GM04504 (cell line): ENCODE data around the gene RHBDL1.

Source experiments
- DNase-seq: peaks from one replicate; pipeline ENCODE4 v3.0.0-alpha.2; 2012; ENCODE audit warnings: low read depth

The RHBDL1 gene

DNA sequence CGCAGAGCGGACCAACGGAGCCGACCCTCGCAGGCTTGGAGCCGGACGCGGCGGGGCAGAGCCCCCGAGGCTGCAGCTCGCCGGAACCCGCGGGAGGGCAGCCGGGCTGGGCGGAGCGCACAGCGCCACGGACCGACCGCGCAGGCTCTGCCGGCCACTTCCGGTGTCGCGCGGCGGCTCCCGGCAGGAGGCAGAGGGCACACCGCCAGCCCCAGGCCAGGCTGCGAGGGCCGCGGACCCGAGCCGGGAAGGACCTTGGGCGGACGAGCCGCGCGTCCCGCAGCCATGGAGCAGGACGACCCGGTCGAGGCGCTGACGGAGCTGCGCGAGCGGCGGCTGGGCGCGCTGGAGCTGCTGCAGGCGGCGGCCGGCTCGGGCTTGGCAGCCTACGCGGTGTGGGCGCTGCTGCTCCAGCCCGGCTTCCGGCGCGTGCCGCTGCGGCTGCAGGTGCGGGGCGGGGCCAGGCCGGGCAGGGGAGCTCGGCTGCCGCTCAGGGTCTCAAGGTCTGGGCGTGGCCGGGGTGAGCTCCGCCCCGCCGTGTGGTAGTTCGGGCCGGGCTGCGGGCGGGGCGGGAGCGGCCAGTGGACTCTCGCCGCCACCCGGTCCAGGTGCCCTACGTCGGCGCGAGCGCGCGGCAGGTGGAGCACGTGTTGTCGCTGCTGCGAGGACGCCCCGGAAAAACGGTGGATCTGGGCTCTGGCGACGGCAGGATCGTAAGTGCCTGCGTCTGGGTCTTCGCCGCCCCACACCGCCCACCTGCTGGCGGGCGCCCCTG is 45.7 kb downstream of the RHBDL1 start, which contains the start of gene ANTKMT:
TSS of gene ANTKMT (plus strand) at position 157 of the 775 bp plus-strand sequence. CDS start at position 286, 129 bp downstream.
- DNase-seq = no peak

- no peak for DNase-seq
Measured at GRCh38 chr16:721765-722540, 46.5 kb downstream of the RHBDL1 start.

- no peak for DNase-seq
Measured at GRCh38 chr16:722835-723633, 47.6 kb downstream of the RHBDL1 start.

DNA sequence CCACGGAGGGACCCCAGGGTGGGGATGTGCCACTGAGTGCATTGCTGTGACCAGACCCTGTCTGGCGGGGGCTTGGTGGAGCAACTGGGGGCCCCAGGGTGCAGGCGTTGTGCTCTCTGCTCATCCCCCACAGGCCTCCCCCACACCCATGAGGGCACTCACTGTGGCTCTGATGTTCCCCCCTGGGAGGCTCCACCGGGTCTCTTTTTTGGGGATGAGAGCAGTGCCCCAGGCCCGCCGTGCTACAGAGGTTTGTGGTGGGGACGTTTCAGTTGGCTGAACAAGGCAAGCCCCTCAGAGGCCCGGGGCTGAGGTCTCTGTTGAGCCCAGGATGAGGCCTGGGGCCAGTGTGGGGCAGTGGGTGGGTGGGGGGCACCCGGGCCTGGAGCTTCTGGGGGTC is 48.2 kb downstream of the RHBDL1 start:
- no peak for DNase-seq

GRCh38 chr16:724188-725040 is 48.9 kb downstream of the RHBDL1 start:
- no peak for DNase-seq

GRCh38 chr16:725041-725376 is 49.5 kb downstream of the RHBDL1 start:
- DNase-seq = no peak

GRCh38 chr16:725463-726187 is 50.2 kb downstream of the RHBDL1 start:
- DNase-seq = no peak

DNA sequence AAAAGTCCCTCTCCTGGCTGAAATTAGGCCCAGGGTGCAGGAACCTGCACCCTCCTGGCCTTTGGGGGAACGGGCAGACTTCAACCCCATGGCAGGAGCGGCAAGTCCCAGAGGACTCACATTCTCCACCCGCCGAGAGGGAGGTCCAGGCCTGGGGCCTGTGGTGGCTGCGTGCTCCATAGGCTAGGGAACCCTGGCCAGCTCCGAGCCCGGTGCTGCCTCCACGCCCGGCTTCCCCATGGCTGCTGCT is 50.6 kb downstream of the RHBDL1 start:
- DNase-seq = no peak

- no peak for DNase-seq
Measured at GRCh38 chr16:726438-727290, 51.2 kb downstream of the RHBDL1 start, which contains the start of the genes CCDC78 and HAGHL. CCDC78 (minus strand) TSS chr16:726443; CDS start chr16:726367, 76 bp downstream. HAGHL (plus strand) TSS chr16:727106; CDS start chr16:727510, 404 bp downstream.

DNA sequence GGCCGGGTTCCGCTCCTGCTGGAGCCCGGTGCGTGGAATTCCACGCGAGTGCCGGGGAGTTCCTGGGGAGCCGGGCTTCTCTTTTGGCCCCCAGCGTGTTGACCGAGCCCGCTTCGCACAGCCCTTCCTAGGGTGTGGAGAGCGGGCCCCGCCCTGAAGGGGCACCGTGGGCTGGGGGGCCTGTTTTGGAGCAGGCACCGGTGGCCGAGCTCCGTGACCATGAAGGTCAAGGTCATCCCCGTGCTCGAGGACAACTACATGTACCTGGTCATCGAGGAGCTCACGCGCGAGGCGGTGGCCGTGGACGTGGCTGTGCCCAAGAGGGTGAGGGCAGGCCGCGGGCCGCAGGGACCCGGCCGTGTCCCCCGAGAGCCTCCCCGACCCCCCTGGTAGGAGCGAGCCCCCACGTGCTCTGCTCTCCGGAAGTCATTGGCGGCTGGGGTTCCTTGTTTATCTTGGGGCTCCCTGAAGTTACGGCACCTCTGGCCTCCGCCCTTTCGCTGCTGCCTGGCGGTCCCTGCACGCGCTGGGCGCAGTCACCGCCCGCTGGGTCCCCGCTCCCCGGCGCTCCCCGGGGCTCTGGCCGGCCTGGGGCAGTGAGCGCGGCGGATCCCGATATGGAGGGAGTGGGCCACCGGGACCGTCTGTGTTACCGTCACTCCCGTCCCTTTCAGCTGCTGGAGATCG is 52.0 kb downstream of the RHBDL1 start:
- DNase-seq = no peak
